Posterior vena cava (tissue), 2 donors: ENCODE data around the gene NFATC1. TPM values are rescaled to one million over a fixed set of nuclear protein-coding genes. Genes with fewer than 3 reads are reported as not detected.

Source experiments
- DNase-seq: peaks from one replicate; pipeline ENCODE4 v3.0.0-alpha.2; 2020; ENCODE audit warnings: low spot score
- intact Hi-C, 2 donors: fragments of 100-400 bp; cut with DNase I; formaldehyde crosslinking; loops; one replicate each; pipeline versions ENCODE4 v1.14.1 to v1.14.2; 2022 to 2023
- total RNA-seq, 2 donors: library from RNA; stranded (reverse); fragmentation: NEBNext Ultra II Directional; extraction: Animal tissue kit (Norgen Biotek cat#: 25700); gene quantifications; one replicate each; pipeline ENCODE4 v1.2.1, GENCODE V29; 2021
- donor health status: DM: yes; HTN: yes; CAD: no.
- donor health status: DM: yes; HTN: yes; CAD: no.

The NFATC1 gene
- total RNA-seq, 2 donors from 2014 or later: 23.9 to 26.9 TPM

DNA sequence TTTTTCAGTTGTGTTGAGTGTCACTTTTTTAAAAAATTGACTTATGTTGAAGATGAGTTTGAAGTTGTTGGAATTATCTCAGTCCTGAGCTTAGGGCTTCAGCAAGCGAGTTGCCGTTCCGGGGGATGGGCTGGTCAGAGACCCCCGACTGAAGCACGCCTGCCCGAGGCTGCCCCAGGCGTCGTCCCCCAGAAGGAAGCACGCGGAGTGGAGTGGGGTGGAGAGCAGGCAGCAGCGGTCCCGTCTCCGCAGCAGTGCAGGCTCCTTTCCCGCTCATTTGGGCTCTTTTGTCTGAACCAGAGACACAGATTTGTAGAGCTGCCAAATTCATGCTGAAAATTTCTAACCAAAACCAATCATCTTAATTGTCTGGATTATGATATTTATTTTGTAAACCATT lies 33.7 kb downstream of the NFATC1 start:
- intact Hi-C loops: no loop called here
- no peak for DNase-seq

DNA sequence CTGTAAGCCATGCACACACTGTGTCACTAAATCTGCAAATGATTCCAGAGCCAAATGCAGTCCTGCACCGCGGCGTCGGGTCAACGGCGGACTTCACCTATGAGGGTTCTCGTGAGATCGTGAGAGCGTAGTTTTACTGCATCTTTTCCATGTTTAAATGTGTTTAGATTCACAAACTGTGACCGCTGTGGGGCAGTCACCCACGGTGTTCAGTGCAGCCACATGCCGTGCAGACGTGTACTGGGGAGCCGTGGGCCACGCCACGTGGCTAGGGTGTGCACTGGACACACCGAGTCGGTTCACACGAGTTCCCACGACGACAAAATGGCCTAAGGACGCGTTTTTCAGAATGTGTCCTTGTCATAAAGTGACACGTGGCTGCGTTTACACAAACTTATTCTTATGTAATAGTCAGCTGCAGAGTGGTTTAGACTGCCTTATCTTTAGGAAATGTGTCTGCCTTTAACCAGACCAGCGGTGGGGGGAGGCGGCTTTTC lies 34.1 kb downstream of the NFATC1 start:
- intact Hi-C loops: no loop called here
- DNase-seq: no peak

DNA sequence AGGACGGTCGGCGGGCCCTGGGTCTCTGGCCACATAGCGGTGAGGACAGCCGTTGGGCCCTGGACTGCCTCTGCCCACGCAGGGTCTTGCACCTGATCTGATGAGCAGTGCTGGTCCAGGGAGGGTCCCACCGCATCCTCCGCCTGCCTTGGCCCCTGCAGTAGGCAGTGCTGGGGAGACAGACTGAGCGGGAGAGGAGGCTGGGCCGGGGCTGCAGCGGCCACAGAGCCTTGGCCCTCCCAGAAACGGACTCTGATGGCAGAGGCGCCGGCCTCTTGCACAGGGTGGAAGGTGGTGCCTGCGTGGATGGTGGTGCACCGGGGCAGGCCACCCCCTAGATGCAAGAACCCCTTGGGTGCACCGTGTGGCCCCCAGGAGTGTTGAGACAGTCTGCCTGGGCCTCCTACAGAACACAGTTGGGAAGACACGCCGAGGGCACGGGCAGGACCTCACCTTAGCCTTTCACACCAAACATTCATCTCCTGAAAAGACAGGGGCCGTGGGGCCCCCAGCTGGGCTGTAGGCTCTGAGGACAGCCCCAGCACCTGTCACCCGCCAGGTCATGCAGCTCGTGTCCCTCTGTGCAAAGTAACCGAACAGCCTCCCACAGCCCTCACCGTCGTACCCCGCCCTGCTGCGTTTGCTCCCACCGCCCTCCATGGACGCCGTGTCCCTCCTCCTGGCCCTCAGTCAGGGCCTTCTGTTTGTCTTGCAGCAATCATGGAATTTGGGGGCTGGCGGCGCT lies 36.8 kb downstream of the NFATC1 start:
- DNase-seq: no peak
- intact Hi-C loops: no loop called here

DNA sequence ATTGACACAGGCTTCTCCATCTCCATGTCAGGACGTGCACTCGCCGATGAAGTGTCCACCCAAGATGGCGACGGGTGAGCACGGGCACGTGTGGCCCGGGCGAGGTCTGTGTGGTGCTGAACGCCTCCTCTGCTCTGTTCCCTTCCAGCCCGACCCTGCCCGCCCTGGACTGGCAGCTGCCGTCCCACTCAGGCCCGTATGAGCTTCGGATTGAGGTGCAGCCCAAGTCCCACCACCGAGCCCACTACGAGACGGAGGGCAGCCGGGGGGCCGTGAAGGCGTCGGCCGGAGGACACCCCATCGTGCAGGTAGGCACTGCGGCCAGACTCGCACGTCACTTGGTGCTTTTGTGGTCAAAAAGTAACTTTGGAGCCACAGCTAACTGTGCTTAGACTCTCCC lies 37.7 kb downstream of the NFATC1 start:
- DNase-seq: no peak
- intact Hi-C loops: no loop called here

DNA sequence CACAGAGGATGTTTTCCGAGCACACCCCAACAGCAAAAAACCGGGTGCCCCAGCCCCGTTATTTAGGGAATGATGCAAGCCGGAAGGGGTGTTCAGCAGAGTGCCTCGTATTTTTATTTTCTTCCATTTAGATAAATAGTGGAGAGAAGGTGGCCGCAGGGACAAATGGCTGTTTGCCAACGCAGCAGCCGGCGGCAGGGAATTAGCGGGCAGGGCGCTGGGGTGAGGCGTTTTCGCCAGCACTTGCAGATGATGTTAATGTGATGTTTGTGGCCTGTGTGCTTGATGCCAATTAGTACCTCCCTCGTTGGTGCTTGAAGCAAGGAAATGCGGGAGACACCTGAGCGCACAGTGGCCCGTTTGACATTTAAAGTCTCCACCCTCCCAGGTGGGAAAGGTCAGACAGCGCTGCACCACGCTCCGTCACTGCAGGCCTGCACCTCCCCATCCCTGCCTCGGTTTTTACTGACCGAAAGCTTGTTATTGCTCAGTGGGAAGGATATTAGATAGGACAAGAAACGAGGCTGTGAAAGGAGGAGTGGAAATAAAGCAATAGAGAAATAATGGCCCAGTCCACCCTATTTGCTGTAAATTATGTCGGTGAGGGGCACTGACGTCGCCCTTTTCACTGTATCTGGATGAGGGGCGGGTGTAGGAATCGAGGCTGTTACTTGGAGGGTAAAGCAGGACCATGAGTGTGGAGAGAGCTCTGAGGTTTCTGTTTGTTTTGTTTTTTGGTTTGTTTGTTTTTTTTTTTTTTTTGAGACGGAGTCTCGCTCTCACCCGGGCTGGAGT lies 39.1 kb downstream of the NFATC1 start:
- intact Hi-C loops: no loop called here
- no peak for DNase-seq

DNA sequence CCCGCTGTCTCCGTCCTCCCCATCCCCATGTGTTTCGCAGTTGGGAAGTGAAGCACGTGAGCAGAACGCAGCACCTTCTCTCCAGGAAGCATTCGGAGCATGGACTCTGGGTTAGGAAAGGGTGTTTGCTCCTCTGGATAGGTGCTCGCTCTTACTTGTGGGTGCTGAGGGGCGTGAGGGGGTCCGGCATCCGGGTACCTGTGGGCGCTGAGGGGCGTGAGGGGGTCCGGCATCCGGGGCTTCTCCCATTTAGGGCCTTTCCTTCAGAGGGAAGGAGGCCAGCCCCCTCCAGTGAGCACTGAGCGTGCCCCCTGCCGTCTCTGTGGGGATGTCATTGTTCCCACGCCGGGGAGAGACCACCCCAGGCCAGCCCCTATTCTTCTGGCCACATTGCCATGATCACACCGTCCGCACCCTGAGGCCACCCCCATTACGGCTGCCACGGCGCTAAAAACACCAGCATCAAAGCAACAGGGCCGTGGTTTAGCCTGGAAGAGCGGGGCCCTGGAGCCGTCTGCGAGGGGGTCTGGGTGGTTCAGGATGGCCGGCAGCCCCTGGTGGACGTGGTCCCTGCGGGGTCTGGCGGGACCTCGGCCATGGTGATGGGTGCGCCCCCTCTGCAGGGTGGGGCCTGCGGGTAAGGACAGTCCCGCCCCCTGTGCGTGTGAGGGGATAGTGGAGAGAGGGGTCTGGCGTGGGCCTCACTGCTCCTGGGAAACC lies 41.0 kb downstream of the NFATC1 start:
- intact Hi-C loops: no loop called here
- DNase-seq: no peak

DNA sequence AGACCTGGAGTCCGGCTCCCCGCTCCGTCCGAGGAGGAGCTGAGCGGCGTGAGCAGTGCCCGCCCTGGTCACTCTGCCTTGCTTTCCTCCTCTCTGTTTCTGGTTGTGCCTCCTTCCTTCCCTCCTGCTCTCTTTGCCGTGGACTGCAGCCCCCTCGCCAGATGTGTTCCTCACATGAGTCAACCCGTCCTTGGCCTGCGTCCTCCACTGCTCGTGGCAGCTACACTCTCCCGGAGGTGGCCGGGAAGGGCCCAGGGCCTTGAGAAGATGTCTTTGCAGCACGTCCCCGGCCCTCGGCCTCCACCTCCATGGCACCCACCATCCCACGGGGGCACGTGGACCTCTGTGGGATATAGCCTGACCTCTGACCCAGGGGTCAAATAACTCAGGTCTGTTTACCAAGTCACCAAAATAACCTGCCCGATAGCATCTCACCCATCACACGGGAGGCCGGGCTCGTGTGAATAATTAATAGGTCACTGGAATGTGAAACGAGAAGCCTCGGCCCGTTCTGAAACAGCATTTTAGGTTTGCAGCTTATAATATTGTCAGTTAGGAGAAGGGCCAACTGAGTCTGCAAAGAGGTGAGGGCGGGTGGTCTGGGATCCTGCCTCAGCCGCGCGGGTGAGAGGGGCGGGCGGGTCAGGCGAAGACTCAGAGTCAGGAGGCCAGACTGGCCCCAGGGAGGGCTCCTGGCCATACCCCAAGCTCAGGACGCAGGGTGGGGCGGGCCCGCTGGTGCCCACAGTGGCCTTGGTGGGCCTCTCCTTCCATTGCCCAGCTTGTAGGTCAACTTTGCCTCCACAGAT lies 42.6 kb downstream of the NFATC1 start:
- intact Hi-C loops: no loop called here
- DNase-seq: no peak

DNA sequence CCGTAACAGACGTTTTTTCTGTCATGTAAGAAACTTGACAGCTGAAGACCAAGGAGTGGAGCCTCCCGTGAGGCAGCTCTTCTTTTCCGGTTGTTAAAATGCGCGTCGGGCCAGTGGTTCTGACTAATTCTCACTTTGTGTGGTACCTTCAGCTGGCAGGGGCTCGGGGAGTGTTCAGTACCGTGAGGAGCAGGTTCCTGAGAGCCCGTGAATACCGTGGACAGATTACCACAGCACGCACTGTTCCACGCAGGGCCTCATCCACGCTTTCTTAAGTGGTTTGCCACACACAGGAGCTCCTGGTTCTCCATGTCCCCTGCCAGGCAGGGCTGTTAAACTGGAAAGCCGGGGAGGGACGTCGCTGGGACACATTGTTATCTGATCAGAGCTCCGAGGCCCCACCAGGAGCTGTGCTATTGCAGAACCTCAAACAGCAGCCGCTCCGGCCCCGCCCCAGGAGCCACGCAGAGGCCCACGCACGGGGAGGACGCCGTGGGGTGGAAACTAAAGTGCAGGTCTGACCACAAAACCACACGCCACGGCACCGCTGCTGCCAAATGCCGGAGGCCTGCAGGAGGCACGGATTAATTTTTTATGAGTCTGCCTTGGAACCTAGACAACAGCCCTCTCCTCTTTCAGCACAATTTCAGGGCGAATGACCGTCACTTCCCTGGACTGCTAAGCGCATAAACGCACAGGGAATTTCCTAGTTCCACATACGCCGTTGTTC lies 43.3 kb downstream of the NFATC1 start:
- DNase-seq: no peak
- intact Hi-C loops: no loop called here

DNA sequence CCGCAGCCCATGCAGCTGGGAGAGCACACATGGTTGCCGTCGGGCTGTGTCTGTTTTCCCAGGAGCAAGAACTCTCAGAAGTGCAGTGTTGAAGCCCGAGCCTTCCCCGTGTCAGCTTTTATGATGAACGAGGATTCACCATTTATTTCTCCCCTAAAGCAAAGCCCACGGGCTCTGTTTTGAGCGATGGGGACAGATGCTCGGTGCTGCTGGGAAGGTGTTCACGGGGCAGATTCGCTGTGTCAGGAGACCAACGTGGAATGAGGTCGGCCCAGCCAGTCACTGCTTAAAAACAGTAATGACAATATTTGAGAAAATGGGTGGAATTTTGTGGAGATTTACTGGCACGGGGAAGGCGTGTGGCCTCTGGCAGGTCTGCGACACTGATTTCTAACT lies 43.9 kb downstream of the NFATC1 start:
- intact Hi-C loops: no loop called here
- DNase-seq: no peak

DNA sequence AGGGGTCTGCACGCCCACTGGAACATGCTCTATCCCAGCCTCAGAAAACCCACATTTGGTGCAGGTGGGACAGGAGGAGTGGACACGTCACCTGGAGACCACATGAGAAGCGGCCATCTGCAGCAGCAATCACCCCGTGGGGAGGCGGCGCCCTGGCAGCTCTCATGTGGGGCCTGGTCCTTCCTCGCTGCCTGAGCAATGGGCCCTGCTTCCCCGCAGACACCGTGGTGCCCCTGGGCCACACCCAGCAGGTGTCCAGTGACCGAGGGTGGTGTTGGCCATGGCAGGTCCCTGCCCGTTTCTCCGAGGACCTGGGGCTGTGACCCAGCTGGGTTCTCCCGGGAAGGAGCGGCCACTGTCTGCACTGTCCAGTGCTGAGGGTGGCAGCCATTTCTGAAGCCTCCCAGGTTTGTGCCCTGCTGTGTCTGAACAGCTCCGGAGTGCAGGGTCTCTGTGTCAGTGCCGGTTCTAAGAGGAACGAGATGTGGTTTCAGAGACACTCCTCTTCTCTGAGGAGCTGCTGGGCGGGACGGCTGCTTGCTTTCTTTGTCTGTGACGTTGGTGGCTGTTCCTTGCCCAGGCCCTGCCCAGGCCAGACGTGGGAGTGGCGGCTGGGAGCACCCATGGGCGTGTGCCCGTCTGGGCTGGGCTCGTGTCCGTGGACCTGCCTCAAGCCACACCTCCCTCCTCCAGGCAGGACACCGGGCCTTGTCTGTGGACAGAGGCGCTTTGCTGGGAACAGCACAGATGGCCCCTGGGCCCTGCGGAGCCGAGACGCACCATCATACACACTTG lies 44.8 kb downstream of the NFATC1 start:
- DNase-seq: no peak
- intact Hi-C loops: no loop called here

DNA sequence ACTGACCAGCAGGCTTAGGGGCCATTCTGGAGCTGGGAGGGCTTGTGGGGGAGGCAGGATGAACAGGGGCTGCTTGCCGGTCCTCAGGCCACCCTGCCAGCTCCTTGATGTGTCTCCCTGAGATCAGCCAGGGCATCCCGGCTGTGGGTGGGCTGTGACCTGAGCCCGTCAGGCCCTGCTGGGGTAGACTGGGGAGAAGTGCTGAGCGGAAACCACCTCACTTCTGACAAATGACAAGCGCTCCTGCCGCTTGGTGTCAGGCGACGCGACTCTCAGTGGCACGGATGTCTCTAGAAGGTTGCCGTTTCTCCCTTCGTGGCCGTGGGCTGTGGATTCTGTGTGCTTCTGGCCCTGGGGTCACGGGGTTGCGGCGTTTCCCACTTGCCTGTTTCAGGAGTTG lies 45.7 kb downstream of the NFATC1 start:
- intact Hi-C loops: no loop called here
- DNase-seq: no peak

DNA sequence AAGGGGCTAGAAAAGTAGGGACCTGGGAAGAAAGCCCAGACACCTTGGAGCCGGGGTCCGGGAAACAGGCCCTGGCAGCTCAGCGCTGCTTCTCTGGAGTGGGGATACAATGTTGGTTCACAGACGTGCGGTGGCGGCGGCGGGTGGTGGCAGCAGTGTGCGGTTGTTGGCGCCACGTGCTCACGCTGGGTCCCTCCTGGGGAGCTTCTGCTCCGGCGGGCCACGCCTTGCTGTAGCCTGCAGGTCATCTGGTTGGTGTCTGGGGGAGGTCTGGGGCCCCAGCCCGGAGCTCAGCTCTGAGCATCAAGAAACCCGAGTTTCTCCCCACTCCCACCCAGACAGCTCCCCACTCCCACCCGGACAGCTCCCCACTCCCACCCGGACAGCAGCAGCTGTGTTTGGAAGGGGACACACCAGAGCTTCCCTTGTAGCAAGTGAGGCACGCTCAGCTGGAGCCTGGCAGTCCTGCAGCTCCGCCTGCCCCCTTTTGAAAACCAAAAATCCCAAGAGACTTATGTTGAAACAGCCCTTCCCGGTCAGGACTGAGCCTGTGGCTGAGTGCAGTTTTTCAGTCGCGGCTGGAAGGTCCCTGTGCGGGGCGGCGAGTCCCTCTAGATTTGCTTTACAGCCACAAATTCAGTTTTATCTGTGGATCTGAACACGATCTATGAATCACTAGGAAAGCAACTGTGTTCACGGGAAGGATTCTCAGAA lies 46.9 kb downstream of the NFATC1 start:
- intact Hi-C loops: no loop called here

DNA sequence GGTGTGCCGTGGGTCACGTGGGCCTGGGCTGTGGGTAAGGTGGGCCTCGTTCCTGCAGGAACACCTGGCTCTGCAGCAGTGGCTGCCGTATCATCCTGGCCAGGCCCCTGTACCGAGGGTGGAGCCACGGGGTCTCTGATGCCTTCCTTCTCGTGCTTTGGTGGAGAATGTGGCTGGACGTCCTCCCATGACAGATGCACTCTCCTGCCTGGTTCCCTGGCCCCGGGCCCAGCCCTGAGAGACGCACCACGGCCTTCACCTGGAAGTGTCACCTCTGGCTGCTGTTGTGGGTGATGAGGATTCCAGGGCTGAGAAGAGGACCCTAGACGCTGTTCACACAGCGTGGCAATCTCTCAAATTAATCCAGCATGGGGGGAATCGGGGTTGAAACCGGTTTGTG lies 49.5 kb downstream of the NFATC1 start:
- intact Hi-C loops: no loop called here
- DNase-seq: no peak

More for the DNA sequence above, 46.9 kb downstream of the NFATC1 start:
- DNase-seq: no peak

DNA sequence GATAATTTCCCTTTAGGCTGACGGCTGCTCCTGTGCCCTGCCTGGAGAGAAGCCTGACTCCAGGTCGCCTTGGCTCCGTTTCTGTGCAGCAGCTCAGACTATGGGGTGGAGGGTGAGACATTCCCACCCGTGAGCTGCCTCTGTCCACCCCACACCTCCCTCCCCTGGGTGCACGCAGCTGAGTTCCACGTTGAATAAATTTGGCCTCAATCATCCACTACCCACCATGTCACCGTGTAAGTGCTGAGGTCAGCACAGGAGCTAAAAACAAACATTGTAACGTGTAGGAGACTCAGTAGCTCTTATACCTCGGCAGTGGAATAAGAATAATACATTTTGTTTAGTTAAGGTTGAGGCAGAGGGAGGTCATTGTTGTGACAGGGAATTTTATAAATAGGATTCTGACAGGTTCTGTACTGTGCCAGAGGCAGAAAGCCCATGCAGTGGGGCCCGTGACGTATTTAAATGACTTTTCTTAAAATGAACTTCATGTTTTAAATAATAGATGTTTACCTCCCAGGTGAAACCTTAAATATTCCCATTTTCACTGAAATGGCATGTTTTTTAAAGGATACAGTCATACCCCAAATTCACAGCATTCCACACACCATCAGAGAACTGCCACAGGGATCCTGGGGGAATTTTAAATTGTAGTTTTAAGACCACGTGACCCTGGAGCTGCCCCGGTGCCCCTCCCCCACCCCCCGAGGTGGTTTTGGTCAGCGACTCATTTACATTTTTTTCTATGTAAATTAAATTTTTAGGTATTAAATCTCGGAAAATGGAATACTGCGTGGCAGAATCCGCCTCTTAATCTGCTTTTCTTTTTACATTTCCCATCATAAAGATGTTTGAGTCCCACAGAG lies 50.2 kb downstream of the NFATC1 start:
- DNase-seq: no peak
- intact Hi-C loops: no loop called here

DNA sequence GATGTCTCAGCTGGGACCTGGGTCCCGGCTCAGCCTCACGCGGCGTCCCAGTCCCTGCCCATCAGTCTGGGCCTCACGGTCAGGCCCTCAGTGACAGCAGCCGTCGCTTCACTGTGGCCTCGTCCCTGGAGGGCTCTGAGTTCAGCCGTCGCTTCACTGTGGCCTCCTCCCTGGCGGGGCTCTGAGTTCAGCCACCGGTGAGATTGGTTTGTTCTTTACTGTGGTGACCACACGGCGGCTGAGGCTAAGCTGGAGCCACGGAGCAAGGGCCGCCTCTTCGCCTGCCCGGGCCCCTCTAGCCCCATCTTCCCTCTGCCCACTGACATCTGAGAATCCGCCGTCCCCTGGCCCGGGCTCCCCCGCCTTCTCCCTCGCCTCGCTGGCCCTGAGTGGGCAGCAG lies 51.2 kb downstream of the NFATC1 start:
- no peak for DNase-seq
- intact Hi-C loops: no loop called here

DNA sequence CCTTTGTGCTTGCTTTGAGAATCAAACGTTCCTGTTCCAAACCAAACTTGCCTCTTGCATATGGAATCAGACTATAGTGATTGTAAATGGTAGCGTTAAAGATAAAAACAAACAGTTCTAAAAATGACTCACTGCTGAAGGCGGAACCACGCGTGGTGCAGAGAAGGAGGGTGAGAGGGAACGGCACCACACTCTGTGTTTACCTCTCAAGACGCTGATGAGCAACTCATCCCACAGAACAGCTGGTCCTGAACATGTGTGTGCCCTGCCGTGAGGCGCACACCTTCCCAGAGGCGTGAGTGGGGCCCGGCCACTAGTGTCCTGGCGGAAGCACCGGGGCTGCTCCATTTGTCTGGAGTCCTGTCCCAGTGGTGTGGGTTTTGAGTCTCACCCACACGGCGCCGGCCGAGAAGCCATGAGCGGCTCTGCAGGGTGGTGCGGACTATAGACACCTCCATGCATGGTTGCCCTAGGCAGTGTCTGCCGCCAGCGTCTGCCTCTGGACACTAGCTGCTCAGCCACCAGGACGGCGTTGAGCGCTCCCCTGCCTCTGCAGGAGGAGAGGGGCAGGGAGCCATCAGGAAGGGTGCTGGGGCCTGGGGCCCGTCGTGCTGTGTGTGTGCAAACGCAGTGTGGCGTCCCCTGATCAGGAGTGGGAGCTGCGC lies 52.1 kb downstream of the NFATC1 start:
- no peak for DNase-seq

More for the DNA sequence above, 52.1 kb downstream of the NFATC1 start:
- intact Hi-C loops: no loop called here
